Renal pelvis (tissue), 12 donors: ENCODE data around the gene MYCL. TPM values are rescaled to one million over a fixed set of nuclear protein-coding genes. Genes with fewer than 3 reads are reported as not detected.
A peak's percentile ranks its signal among the peaks of the same experiment; 100 is the strongest.

Experiments
- DNase-seq: peaks from one replicate; pipeline ENCODE4 v3.0.0-alpha.2; 2013
- long read RNA-seq, 16 experiments: transcript quantifications; one replicate each; lab custom pipeline, GENCODE V29; 2026
- polyA plus RNA-seq, 3 donors: library from polyadenylated mRNA; unstranded; fragments of 120-200 nt; gene quantifications; one replicate each; pipeline ENCODE4 v1.2.1, GENCODE V29; 2013; ENCODE audit not compliant: insufficient read length in 3 of 3

The MYCL gene
- 10 to 100 TPM in 1 of 3 donors, 1 to 10 TPM in 2; 8.4 to 10.1 (median 9.0) TPM for polyA plus RNA-seq
- long read RNA-seq, donor 1, partial matches to known transcripts = 0 of 3 reads
- long read RNA-seq, donor 1, other reads (novel, unspliced or antisense) = 0 of 3 reads
- long read RNA-seq, donor 2, partial matches to known transcripts = 0 of 5 reads
- long read RNA-seq, donor 2, other reads (novel, unspliced or antisense) = 0 of 5 reads
- long read RNA-seq, donor 3, partial matches to known transcripts = 0 of 2 reads
- long read RNA-seq, donor 3, other reads (novel, unspliced or antisense) = 0 of 2 reads
- long read RNA-seq, donor 4, partial matches to known transcripts = 0 of 3 reads
- long read RNA-seq, donor 4, other reads (novel, unspliced or antisense) = 0 of 3 reads
- long read RNA-seq, donor 5, partial matches to known transcripts = 0 of 5 reads
- long read RNA-seq, donor 5, other reads (novel, unspliced or antisense) = 0 of 5 reads
- long read RNA-seq, donor 6, partial matches to known transcripts = 0 of 2 reads
- long read RNA-seq, donor 6, other reads (novel, unspliced or antisense) = 0 of 2 reads
- long read RNA-seq, donor 7, transcript MYCL-203 (3 exons, 3,256 nt) = minor isoform, 5 of 15 reads
- long read RNA-seq, donor 7, transcript MYCL-202 (2 exons, 1,688 nt) = major isoform, 7 of 15 reads
- long read RNA-seq, donor 7, partial matches to known transcripts = 0 of 15 reads
- long read RNA-seq, donor 7, other reads (novel, unspliced or antisense) = 0 of 15 reads
- long read RNA-seq, donor 8 = 0 reads
- long read RNA-seq, donor 9, partial matches to known transcripts = 0 of 3 reads
- long read RNA-seq, donor 9, other reads (novel, unspliced or antisense) = 0 of 3 reads
- long read RNA-seq, donor 10, partial matches to known transcripts = 0 of 3 reads
- long read RNA-seq, donor 10, other reads (novel, unspliced or antisense) = 0 of 3 reads
- long read RNA-seq, donor 11, partial matches to known transcripts = 0 of 4 reads
- long read RNA-seq, donor 11, other reads (novel, unspliced or antisense) = 0 of 4 reads
- long read RNA-seq, donor 12, partial matches to known transcripts = 0 of 3 reads
- long read RNA-seq, donor 12, other reads (novel, unspliced or antisense) = 0 of 3 reads
- long read RNA-seq, donor 13 = 0 reads
- long read RNA-seq, donor 14 = 0 reads
- long read RNA-seq, donor 15, partial matches to known transcripts = 0 of 4 reads
- long read RNA-seq, donor 15, other reads (novel, unspliced or antisense) = 0 of 4 reads
- long read RNA-seq, donor 16, partial matches to known transcripts = 0 of 2 reads
- long read RNA-seq, donor 16, other reads (novel, unspliced or antisense) = 0 of 2 reads

- peak; percentile 79 for DNase-seq
Measured at GRCh38 chr1:39901714-39902459, at the start of gene MYCL. MYCL (minus strand) TSS chr1:39901917; CDS start chr1:39901434, 483 bp downstream.

- no peak for DNase-seq
Measured at GRCh38 chr1:39949891-39950290, 48.2 kb upstream of the MYCL start.

- DNase-seq = no peak
Measured at GRCh38 chr1:39947260-39947659, 45.5 kb upstream of the MYCL start.

- DNase-seq = no peak
Measured at GRCh38 chr1:39946216-39946615, 44.5 kb upstream of the MYCL start.

- no peak for DNase-seq
Measured at GRCh38 chr1:39944410-39945112, 42.8 kb upstream of the MYCL start.

GRCh38 chr1:39943471-39944290, 42.0 kb upstream of the MYCL start:
- no peak for DNase-seq

- DNase-seq = no peak
Measured at GRCh38 chr1:39940980-39941871, 39.5 kb upstream of the MYCL start.

GRCh38 chr1:39940253-39940652, 38.5 kb upstream of the MYCL start:
- DNase-seq = no peak

- no peak for DNase-seq
Measured at GRCh38 chr1:39938856-39939255, 37.1 kb upstream of the MYCL start.

GRCh38 chr1:39936724-39937491, 35.2 kb upstream of the MYCL start:
- no peak for DNase-seq

- no peak for DNase-seq
Measured at GRCh38 chr1:39933956-39934941, 32.5 kb upstream of the MYCL start.

- no peak for DNase-seq
Measured at GRCh38 chr1:39928809-39929587, 27.3 kb upstream of the MYCL start.

GRCh38 chr1:39927538-39927937, 25.8 kb upstream of the MYCL start:
- no peak for DNase-seq

GRCh38 chr1:39926820-39927219, 25.1 kb upstream of the MYCL start:
- no peak for DNase-seq

GRCh38 chr1:39926343-39926793, 24.7 kb upstream of the MYCL start:
- DNase-seq = no peak
